Stimulated activated CD8-positive, alpha-beta memory T cell treated with anti-CD3 and anti-CD28 coated beads, Interleukin-12 subunit alpha, Interleukin-12 subunit beta, amount 100 ng/mL, for 4 hours (primary cell): ENCODE results near the gene KRT79.

Experiments
- DNase-seq: peaks from one replicate; pipeline ENCODE4 v3.0.0-alpha.2; 2020; ENCODE audit warnings: low read depth

Gene KRT79

GRCh38 chr12:52818887-52819420 lies 15.2 kb downstream of the KRT79 start:
- no peak for DNase-seq

GRCh38 chr12:52818388-52818787 lies 15.7 kb downstream of the KRT79 start:
- DNase-seq, result no peak

GRCh38 chr12:52817699-52818238 lies 16.3 kb downstream of the KRT79 start:
- no peak for DNase-seq

DNA sequence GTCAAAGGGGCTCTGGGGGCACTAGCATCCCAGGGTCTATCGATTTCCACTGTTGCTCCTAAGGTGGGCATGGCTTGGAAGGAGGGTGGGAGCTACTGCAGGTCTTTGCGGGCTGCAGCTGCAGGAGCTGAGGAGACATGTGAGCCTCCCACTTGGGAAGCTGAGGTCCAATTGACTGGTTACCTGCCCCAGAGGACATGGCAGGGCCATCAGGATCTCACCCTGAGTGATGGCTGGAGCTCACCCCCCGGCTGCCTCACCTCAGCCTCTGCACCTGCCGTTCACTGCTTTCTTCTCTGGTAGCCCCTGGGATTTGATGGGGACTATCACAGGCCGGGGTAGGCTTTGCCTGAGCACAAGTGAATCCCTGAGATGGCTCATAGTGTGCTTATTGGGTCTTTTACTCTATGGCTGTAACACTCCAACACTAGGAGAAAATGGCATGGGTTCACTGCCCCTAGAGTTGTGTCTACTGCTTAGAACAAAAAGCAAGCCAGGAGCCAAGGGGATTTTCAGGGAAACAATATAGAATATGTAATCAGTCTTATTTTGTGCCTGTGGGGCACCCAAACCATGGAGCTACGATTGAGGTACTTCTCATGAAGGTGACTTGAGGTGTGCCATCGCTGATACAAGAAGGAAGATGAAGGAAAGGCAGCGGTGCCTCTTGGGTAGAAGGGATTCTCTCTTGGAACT lies 17.0 kb downstream of the KRT79 start:
- no peak for DNase-seq

DNA sequence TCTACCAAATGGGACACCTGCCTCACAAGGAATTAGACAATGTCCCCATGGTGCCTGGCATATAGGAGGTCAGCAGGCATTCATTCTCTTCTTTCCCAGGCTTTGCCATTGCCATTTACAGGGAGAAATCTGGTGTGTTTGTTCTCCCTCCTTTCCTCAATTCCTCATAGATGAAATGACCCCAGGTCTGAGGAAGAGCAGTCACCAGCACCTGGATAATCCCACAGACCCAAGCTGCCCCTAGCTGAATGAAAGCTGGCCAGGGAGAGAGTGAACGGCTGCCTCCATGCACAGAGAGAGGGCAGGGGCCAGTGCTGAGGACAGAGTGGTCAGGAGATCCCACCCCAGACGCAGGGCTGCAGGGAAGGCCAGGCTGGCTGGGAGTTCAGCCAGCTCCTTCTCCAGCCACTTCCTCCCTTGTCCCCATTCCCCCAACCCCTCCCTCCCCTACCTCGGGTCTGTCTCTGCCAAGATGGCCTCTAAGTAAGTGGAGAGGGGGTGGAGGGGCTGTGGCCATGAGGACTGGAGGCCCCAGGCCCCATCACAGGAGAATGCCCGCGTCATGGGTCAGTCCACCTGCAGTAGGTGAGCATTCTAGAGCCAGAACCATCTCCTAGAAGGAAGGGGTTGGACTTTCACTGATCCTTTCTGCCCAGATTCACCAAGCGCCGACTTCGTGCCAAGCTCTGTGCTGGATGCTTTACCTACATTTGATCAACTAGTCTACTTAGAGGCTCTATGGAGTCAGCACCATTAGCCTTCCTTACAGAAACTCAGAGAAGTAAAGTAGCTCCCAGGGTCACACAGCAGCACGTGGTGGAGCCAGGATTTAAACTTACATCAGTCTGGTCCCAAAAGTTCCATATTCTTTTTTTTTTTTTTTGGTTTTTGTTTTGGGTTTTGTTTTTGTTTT lies 18.2 kb downstream of the KRT79 start:
- DNase-seq, result no peak

DNA sequence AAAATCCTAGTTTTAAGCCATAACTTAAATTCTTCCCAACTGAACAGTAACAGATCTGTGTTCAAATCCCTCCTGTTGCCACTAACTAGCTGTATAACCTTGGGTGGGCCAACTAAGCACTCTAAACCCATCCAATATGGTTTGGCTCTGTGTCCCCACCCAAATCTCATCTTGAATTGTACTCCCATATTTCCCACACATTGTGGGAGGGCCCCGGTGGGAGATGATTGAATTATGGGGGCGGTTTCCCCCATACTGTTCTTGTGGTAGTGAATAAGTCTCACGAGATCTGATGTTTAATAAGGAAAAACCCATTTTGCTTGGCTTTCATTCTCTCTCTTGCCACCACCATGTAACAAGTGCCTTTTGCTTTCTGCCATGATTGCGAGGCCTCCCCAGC lies 18.9 kb downstream of the KRT79 start:
- DNase-seq, result no peak

DNA sequence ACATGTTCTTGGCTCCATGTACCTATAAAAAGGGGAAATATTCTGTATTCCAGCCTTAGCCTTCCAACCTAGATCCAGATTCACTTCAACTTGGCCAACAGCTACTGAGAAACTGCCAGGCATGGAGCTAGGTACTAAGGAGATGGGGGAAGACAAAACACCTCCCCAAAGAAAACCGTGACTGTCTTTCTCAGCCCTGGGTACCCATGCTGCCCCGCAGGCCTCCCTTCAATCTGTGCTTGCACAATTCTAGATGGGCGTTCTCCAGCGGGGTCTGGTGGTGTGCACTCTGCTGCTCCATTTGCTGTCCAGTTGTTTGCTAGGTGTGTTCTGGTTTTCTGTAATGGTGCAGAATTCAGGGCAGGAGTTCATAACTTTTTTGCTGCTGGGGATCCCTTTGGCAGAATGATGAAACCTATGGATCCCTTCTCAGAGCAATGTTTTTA lies 19.4 kb downstream of the KRT79 start:
- DNase-seq, result no peak

- DNase-seq, result no peak
These were observed 20.0 kb downstream of the KRT79 start, which contains the start of gene KRT4 for GRCh38 chr12:52813885-52814709. KRT4 (minus strand) TSS chr12:52814116; CDS start chr12:52814058, 58 bp downstream.

DNA sequence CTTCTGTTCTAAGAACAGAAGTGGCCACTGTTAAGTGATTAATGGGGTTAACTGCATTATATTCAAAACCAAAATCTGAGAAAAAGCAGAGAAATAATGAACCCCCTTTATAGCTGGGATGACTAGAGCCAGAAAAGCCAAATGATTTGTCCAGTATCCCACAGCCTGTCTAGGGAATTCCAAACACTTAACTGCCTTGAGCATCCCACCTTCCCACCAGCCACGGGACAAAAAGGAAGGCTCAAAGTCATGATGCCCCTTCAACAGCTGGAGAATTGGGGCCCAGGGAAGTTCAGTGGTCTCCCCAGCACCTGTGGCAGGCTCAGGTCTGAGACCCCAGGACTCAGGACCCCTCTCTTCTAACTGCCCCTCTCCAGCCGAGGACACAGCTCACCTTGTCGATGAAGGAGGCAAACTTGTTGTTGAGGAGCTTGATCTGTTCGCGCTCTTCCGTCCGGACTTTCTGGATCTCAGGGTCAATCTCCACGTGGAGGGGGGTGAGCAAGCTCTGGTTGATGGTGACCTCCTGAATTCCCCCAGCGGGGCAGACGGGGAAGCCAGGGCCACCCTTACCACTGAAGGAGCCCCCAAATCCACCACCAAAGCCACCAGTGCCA lies 20.8 kb downstream of the KRT79 start:
- no peak for DNase-seq

GRCh38 chr12:52812749-52813148 lies 21.4 kb downstream of the KRT79 start:
- no peak for DNase-seq

DNA sequence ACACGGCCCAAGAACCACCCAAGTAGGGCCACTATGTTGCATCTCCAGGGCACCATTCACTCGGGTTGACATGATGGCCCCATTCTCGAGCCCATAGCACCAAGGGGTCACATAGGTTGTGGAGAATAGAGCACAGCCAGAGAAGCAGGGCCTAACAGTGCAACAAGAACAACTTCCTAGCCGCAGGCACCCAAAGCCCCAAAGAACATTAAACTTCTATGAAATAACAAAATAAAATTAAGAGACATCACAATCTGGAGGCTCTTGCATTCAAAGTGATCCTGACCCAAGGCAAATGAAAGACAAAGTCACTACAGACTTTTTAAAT lies 22.1 kb downstream of the KRT79 start:
- DNase-seq, result no peak

GRCh38 chr12:52811191-52812072 lies 22.7 kb downstream of the KRT79 start:
- no peak for DNase-seq

DNA sequence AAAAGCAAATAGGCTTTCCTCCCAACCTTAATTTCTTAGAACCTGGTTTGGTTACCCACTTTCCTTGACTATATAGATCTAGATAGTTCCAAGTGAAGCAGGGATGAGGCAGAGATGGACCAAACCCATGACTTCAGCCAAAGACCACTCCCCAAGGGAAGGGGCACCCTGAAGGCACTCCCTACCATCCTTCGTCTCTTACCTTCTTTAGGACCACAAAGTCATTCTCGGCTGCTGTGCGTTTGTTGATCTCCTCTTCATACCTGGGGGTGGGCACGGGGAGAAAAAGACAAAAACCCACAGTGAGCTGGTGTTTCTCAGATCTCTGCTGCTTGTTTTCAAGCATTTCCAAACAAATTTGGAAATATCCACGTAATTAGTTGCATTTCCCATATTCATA lies 23.6 kb downstream of the KRT79 start:
- DNase-seq, result no peak

- no peak for DNase-seq
These were observed 24.9 kb downstream of the KRT79 start for GRCh38 chr12:52809166-52809565.

DNA sequence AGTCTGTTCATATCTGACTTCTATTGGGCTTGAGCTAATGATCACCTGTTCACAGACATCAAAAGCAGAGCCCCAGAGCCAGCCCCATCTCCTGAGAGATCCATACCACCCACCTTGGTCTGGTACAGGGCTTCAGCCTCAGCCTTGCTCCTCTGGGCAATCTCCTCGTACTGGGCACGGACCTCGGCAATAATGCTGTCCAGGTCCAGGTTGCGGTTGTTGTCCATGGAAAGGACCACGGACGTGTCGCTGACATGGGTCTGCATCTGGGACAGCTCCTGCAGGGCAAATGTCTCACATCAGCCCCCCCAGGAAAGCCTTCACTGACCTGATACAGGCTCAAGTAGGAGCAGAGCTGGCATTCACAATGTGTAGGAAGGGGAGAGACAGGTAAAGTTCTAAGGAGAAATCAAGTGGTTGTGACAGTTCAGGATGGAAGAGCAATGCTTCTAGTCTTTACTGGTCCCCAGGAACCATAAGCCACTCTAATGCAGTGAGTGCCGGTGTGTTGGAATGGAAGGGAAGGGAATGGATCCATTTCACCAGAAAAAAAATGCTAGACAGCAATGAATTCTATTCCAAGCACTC lies 25.4 kb downstream of the KRT79 start:
- no peak for DNase-seq

DNA sequence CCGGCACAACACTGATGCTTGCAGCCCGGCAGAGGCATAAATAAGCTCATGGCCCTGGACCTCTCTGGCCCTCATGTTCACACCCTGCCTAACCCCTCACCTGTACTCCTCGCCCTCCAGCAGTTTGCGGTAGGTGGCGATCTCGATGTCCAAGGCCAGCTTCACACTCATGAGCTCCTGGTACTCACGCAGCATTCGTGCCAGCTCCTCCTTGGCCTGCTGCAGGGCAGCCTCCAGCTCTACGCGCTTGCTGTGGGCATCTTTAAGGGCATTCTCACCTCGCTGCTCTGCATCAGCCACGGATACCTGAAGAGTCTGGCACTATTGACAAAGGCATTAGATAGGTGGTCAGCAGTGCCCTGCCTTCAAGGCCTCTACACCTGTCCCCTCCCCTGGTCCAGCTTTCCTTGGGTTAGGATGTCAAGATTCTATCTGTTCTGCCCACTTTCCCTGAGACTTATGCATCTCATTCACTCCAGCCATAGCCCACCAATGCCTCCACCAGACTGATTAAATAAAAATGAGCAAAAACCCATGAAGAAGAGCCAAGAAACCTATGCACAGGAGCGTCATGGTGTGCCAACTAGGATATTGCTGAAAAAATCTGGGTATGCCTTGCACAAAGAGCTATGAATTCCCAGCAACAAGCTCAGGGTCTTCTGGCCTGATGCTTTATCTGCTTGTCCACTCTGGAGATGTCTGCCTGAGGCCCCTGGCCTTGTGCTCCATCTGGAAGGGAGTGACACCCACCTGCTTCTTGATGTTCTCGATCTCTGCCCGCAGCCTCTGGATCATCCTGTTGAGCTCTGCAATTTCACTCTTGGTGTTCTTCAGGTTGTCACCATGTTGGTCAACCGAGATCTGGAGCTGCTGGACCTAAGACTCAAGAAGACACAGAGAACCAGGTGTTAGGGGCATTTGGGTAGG lies 26.3 kb downstream of the KRT79 start:
- no peak for DNase-seq

DNA sequence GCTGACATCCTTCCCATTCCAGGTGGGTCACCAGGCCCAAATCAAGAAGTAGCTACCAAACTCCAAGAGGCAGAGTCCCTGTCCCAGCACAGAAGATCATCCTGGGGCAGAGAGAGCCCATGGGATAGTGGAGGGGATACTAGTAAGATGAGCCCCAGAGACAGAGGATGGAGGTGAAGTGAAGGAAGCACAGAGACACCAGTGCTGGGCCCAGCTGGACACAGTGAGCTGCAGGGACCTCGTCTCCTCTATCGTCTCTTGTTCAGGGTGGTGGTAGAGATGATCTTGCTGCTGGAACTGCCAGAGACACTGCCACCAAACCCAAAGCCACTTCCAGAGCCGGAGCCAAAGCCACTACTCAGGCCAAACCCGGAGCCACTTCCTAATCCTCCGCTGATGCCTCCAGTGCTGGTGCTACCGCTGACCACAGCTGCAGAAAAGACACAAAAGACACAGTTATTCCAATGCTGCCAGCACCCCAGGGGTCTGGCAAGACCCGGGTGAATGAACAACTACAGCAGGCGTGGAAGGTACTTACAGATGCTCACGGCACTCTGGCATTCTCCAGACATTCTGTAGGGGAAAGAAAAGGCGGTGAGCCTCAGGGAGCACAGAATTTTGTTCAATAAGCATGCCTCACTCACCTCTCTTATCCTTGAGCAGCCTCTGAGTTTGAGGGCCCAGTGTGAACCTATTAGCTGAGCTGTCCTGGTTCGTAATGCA lies 27.1 kb downstream of the KRT79 start:
- no peak for DNase-seq

DNA sequence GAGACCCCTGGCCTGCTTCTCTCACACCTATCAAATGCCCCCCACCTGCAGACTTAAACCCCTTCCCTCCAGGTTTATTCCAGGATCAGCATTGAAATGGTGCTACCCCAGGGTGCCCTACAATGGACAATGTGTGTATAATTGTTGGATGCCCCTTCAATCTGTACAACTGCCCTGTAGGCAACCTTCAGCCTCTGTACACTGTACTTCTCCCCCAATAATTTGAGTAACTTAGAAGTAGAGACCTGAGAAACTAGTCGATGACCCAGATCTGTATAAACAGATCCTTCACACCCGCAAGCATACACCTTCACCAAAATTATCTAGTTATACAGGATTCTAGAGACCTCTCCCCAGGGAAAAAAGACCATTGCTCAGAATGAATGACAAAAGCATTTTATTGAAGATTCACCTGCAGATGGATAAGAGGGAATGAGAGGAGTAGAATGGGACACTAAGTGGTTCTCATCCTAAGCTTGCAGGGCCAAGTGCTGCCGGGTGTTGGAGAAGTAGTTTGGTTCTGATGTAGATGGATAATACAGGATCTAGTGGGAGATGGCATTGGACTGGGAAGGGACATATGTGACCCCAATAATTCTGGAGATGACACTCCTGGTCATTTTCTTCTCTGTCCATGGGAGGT lies 27.8 kb downstream of the KRT79 start:
- no peak for DNase-seq
